ENCODE data around the gene COL12A1. TPM values are rescaled to one million over a fixed set of nuclear protein-coding genes. Genes with fewer than 3 reads are reported as not detected.

COL12A1 gene
- polyA plus RNA-seq, 10 donors = 350 to 879 (median 495) TPM

DNA sequence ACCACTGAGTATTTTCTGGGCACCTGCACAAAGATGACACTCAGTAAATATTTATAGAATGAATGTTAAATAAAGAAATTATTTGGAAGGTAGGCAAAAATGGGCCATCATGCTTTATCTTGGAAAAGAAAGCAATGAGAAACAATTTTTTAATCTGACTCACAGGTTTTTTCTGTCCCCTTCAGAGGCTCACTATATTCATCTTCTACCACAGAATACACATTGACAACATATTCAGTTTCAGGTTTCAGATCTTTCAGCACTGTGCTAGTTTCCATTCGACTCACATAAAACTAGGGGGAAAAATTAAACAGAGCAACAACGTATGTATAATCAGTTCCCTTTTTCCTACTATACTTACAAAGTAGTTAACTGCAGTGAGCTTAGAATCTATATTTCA lies 58.3 kb downstream of the COL12A1 start:
- no peak for DNase-seq

- no peak for DNase-seq
Measured at GRCh38 chr6:75145976-75146375, 59.9 kb downstream of the COL12A1 start.

DNA sequence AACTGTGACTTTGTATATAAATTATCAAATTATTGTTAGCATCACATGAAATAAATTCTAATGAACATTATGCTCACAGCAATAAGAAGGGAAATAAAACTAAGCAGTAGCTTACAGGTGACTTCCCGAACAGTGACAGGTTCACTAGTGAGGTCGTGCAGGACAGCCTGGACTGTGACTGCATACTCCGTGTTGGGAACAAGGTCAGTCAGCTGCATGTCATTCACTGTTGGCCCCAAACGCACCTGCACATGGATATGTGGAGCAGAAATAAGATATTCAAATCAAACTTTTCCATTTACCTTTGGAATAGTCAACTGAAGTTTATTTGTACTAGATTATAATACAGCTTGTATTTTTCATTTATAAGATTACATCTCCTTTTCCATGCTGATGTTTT lies 60.6 kb downstream of the COL12A1 start:
- no peak for DNase-seq

DNA sequence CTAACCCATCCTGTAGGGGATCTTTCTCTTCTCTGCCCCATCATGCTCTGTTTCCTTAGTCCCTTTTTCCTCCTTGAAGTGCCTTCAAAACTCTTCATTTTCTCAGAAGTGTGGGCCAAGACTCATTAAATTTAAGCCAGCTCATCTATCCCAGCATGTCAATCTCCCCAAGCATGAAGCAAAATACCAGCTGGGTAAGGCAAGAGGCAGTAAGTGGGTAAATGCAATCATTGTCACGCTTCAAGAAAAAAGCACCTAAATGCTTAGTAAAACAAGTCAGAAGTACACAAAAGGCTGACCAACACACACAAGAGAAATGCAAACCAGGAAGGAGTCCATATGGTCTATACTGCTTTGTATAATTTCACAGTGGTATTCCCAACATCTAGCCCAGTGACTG lies 61.5 kb downstream of the COL12A1 start:
- no peak for DNase-seq

GRCh38 chr6:75143191-75143590 lies 62.7 kb downstream of the COL12A1 start:
- peak in 1 of 3 donors; percentile 86 for DNase-seq

DNA sequence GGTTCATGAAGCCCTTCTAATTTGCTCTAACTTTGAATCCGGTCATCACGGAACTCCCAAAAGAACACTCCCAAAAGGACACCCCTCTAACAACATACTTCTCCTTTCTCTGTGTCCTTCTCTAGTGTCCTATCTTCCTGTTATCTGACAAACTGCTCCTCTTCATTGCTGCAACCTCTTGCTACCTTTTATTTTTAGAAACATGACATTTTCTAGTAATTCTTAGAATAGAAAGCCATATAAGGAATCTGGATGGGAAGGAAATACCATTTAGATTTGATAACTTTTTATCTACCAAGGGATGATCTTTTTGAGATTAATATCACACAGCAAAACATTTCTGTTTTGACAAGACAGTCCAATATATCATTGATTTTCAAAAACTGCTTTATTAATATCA lies 63.1 kb downstream of the COL12A1 start:
- DNase-seq = no peak

- no peak for DNase-seq
Measured at GRCh38 chr6:75135876-75136275, 70.0 kb downstream of the COL12A1 start.

DNA sequence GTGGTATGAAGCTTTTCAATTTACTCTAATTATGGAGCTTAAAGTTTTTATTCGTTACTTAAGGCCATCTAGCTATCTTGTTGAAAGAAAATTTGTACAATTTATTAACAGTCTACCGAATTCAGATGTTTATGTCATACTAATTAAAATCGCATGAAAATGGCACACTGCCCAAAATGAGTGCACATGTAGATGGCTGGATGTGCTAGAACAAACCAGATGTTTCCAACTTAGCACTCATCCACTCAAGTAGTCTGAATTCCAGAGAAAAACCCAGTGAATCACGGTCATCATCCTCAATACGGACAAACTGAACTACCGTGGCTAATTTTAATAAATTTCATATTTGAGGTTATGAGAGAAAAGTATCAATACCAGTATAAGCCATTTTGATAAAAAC lies 70.4 kb downstream of the COL12A1 start:
- DNase-seq = peak in 2 of 3 donors; percentile 51 to 57

GRCh38 chr6:75130784-75131183 lies 75.1 kb downstream of the COL12A1 start:
- no peak for DNase-seq

GRCh38 chr6:75128878-75129570 lies 76.8 kb downstream of the COL12A1 start:
- peak in 1 of 3 donors; percentile 61 for DNase-seq

- DNase-seq = no peak
Measured at GRCh38 chr6:75126518-75126917, 79.3 kb downstream of the COL12A1 start.

DNA sequence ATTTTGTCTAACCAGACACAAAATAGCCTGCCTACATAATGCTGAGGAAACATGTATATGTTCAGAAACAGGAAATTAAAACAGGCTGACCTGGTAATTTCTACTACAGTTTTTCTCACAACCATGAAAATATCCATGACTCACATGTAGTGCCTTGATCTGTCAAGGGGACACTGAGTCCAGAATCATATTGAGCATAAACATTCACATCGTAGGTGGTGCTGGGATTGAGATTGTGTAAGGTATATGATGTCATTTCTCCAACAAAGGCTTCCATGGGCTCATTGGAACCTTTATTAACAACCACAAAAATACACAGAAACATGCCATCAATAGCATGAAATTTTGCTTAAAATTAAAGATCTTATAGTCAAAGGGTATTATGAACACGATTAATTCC lies 80.9 kb downstream of the COL12A1 start:
- no peak for DNase-seq

- DNase-seq = no peak
Measured at GRCh38 chr6:75124085-75124484, 81.8 kb downstream of the COL12A1 start.

DNA sequence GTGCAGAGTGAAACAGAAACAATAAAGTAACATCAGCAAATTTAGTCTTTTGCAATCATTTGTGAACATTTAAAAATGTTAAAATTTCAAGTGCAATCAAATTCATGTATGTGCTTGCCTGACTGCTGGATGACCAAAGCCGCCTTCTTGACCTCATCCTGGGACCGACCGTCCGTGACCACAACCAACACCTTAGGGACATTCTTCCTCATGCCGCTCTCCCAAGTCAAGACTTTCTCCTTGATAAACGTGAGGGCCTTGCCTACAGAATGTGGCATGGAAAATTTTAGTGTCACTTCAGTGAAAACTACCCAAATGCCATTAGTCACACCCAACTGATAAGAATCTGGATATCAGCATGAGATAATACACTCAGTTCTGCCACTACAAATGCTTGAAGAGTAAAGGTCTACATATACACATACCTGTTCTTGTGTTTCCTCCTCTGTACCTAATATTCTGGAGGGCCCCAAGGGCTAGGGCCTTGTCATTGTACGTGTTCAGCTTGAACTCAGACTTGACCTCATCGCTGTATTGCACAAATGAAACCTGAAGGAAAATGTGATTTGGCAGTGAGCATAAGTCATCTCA lies 86.8 kb downstream of the COL12A1 start:
- no peak for DNase-seq

- DNase-seq = no peak
Measured at GRCh38 chr6:75117701-75118100, 88.2 kb downstream of the COL12A1 start.

GRCh38 chr6:75116946-75117345 lies 88.9 kb downstream of the COL12A1 start:
- DNase-seq = no peak

- peak; percentile 58 to 76 (median 73) for DNase-seq
Measured at GRCh38 chr6:75115481-75115880, 90.4 kb downstream of the COL12A1 start.

DNA sequence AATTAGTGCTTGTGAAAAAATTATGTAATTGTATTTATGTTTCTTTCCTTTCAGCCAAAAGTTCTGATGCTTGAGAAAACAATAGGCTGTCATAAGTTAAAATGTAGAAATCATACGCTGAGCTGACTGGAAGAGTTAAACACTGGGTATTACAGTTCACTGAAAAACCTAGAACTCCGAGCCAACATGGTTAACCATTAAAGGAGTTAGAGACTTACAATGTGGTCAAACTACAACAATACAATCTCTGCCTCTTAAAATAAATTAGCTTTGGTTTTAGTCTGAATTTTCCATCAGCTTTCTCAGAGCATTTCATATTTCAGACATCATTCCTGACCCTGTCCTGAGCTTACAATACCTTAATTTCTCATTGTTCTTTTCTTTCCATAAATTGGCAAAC lies 91.0 kb downstream of the COL12A1 start:
- DNase-seq = peak in 1 of 3 donors; percentile 50

- no peak for DNase-seq
Measured at GRCh38 chr6:75114195-75114594, 91.7 kb downstream of the COL12A1 start.

GRCh38 chr6:75113446-75113845 lies 92.4 kb downstream of the COL12A1 start:
- no peak for DNase-seq

GRCh38 chr6:75109765-75110164 lies 96.1 kb downstream of the COL12A1 start:
- DNase-seq = no peak

- no peak for DNase-seq
Measured at GRCh38 chr6:75109022-75109421, 96.8 kb downstream of the COL12A1 start.

GRCh38 chr6:75108333-75108974 lies 97.4 kb downstream of the COL12A1 start:
- DNase-seq = no peak

All from muscle of back (tissue), 11 donors.